Adrenal gland (tissue), 5 donors: Measurements from ENCODE around the gene OLIG1.

Experiments
- POLR2A ChIP-seq, 2 donors: fragments of 450-650 bp; IDR thresholded peaks; one replicate each; pipeline ENCODE4 v1.6.1; 2017; ENCODE audit warnings: antibody characterized with exemption in 2 of 2, mild to moderate bottlenecking in 2 of 2, moderate library complexity in 1 of 2
- TF ChIP-seq, protein P1 (sequence below), 6 experiments: fragments of 450-650 bp in 4 of 6; fragments of 200-600 bp in 2 of 6; sonication (generic) in 1 of 6; IDR thresholded peaks; 1 replicate in 5 of 6; 2 replicates in 1 of 6; pipeline versions ENCODE4 v1.5.1 to v1.8.0; 2016 to 2021; ENCODE audit warnings: antibody characterized with exemption in 6 of 6, mild to moderate bottlenecking in 2 of 6, moderate library complexity in 1 of 6
- donor health status: DM: no; HTN: no; CAD: no.

DNA sequence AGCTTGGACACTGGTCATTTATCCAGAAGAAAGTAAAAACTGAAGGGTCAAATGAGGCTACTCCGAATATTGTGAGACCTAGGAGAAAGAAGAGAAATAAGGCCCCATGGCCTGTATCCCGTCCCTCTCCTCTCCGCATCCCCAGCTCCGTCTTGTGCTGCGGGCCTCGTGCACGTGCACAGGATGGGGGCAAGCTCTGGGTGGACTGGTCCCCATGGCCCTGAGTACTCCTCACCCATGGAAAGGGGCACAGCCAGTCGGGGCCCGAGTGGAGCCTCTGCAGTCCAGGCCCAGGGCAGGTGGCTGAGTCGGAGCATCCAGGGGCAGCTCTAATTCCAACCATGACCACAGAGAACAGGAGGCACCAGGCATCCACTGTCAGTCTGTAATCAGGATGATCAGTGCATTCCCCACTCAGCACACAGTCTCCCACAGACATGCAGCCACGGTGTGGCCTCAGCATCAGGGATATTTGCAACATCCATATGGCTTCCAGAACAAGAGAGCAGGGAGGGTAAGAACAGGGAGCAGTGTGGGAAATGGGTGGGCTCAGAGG is 12.5 kb upstream of the OLIG1 start:
- TF ChIP-seq POLR2A (IDR thresholded peaks at IDR 0.05), result no peak
- TF ChIP-seq, protein P1, sequence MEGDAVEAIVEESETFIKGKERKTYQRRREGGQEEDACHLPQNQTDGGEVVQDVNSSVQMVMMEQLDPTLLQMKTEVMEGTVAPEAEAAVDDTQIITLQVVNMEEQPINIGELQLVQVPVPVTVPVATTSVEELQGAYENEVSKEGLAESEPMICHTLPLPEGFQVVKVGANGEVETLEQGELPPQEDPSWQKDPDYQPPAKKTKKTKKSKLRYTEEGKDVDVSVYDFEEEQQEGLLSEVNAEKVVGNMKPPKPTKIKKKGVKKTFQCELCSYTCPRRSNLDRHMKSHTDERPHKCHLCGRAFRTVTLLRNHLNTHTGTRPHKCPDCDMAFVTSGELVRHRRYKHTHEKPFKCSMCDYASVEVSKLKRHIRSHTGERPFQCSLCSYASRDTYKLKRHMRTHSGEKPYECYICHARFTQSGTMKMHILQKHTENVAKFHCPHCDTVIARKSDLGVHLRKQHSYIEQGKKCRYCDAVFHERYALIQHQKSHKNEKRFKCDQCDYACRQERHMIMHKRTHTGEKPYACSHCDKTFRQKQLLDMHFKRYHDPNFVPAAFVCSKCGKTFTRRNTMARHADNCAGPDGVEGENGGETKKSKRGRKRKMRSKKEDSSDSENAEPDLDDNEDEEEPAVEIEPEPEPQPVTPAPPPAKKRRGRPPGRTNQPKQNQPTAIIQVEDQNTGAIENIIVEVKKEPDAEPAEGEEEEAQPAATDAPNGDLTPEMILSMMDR (IDR thresholded peaks at IDR 0.05), result no peak
